Adipose tissue (tissue), 3 donors: ENCODE data around the gene ZPBP. TPM values are rescaled to one million over a fixed set of nuclear protein-coding genes. Genes with fewer than 3 reads are reported as not detected.

ENCODE experiments used
- H3K27ac ChIP-seq: one replicate; pipeline ENCODE4 v1.5.1; 2013; ENCODE audit warnings: low read depth, low read length
- WGBS, 3 donors: extraction: QIAGEN DNeasy Blood & Tissue Kit; methylation state at CpG; one replicate each; pipeline ENCODE4 v1.1.7; 2013; 5-methylcytosine and 5-hydroxymethylcytosine counted together
- polyA plus RNA-seq, 3 donors: library from polyadenylated mRNA; stranded (reverse); fragments of 200-250 nt; gene quantifications; one replicate each; pipeline ENCODE4 v1.2.3, GENCODE V29; 2013
- donor health status: healthy with polysubstance abuse.
- donor health status: Bipolar disorder and iron deficiency.
- donor health status: healthy.

Gene ZPBP, protein sequence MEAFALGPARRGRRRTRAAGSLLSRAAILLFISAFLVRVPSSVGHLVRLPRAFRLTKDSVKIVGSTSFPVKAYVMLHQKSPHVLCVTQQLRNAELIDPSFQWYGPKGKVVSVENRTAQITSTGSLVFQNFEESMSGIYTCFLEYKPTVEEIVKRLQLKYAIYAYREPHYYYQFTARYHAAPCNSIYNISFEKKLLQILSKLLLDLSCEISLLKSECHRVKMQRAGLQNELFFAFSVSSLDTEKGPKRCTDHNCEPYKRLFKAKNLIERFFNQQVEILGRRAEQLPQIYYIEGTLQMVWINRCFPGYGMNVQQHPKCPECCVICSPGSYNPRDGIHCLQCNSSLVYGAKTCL
- not detected for polyA plus RNA-seq

DNA sequence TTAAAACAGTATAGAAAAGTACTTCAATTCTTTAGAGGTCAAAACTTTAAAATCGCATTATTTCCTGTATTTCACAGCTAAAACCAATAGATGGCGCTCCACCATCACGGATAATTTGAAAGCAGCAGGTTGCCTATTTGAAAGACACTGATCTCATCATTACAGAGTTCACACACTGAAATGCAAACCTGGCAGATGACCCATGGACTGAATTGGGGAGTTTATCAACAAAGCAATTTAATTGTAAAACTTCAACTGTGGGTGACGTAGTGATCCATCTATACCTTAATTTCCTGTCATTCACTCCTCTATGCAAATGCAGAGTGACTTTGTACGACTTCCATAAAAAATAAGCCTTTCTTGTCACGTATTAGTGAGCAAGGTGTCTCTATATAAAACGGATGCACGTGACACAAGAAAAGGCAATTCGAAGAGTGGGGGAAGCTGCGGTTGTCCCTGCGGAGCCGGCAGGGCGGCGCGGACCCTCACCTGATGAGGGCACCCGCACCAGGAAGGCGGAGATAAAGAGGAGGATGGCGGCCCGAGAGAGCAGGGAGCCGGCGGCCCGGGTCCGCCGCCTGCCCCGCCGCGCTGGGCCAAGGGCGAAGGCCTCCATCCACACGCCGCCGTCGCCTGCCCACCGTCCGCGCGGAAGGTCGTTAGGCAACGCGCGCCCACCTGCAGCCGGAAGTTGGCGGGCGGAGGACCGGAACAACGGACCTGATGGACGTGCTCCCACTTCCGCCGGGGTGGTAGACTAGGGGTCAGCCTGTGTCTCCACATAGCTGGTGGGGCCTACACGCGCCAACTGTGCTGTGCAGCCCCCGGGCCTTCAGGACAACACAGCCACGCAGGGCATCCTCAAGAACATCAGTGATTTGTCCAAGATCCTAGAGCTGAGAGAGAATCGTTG lies at the start of gene ZPBP:
TSS of gene ZPBP (minus strand) at position 668 of the 913 bp plus-strand sequence. CDS start at position 616, 52 bp downstream.
- H3K27ac ChIP-seq = no peak within 1 kb of the TSS
- WGBS, 3 donors = 10 to 17% (median 14%) methylated on average over 51 to 53 of the region's 53 CpGs

DNA sequence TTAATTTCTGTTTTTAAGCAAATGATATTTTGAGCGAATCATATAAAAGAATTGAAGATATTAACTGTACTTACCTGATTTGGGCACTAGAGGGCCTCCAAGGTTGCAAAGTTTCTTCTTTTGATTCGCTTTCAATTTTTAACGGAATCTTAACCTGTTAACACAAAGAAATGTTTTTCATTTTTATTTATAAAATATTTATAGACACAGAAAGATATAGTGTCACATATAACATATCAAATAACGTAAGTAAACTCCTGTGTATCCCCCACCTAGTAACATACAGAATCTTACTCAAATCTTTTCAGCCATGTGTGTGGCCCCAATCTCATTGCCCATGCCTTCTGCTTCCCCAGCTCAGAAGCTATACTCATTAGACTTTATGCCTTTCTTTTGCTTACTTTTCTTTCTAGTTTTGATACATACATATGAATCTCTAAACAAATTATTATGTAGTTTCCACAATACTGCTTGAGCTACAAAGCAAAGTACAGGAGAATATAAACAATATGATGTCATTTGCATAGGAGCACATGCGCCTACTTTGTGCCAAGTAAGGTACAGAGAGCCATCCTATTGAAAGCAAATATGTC lies 49.5 kb upstream of the ZPBP start:
- H3K27ac ChIP-seq = no peak overlapping the region
- 22 to 24% (median 22%) methylated on average over 5 of the region's 5 CpGs for WGBS, 3 donors

DNA sequence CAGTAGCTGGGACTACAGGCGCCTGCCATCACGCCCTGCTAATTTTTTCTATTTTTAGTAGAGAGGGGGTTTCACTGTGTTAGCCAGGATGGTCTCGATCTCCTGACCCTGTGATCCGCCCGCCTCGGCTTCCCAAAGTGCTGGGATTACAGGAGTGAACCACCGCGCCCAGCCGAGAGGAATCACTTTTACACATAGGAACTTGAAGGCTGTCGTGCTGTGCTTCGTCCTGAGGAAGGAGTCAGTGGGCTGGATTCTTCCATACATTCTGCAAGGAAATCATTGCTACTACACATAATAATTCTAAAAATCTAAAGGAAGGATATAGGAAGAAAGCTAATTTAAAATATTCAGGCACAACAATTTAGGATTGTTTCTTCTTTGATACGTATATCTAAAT lies 48.8 kb upstream of the ZPBP start:
- H3K27ac ChIP-seq = no peak overlapping the region
- 63 to 73% (median 69%) methylated on average over 12 of the region's 12 CpGs for WGBS, 3 donors

DNA sequence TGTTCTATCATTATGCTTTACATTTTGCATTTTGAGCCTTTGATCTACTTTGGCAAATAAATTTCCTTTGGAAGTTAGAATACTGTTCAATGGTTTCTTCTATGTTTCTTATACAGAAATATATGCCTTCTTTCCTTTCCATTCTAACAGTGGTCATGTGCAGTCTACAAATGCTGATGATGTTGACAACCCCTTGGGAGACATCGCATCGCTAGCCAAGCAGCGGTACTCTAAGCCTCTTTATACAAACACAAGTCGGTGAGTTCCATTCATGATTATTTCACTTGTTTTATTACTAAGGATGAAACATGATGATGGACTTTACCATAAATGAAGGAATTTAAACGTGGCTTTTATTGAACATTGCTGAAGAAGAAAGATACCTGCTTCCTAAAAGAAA lies 48.1 kb upstream of the ZPBP start:
- WGBS, 3 donors = 74 to 79% (median 76%) methylated on average over 5 of the region's 5 CpGs
- H3K27ac ChIP-seq = no peak overlapping the region

DNA sequence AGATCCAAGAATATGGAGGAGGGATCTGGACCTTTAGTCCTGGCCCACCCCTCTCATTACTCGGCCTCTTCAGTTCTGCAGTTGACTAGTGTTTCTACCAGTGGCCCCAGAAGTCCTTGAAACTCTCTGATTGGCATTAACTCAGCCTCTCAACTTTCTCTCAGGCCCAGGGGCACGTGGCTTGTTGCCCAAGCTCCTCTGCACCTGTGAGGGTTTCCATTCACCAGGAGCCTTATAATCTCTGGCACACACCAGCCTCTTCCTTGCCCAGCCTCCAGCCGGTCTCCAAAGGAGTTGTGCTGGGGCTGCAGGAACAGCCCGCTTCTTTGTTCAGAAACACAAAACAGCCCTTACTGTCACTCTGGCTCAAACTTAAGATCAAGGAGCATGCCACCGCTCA lies 47.6 kb upstream of the ZPBP start:
- H3K27ac ChIP-seq = no peak overlapping the region
- WGBS, 3 donors = 52 to 76% (median 75%) methylated on average over 5 of the region's 5 CpGs

DNA sequence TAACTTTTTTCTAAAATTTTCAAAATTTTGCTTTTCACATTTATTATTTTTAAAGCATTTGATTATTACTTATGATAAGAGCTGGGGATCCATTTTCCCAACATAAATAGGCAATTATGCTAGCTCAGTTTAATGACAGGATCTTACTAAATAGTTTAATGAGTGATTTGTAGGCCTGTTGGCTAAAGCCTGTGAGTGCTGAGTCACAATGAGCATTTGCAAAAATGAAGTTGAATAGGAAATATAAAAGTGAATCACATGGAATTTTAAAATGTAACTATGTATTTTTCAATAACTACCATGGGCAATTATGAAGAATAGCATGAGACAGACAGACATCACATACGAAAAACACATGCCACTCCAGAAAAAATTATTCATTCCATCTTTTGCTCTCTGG lies 45.1 kb upstream of the ZPBP start:
- H3K27ac ChIP-seq = no peak overlapping the region
- 83 to 92% (median 85%) methylated on average over 1 of the region's 1 CpG for WGBS, 3 donors

DNA sequence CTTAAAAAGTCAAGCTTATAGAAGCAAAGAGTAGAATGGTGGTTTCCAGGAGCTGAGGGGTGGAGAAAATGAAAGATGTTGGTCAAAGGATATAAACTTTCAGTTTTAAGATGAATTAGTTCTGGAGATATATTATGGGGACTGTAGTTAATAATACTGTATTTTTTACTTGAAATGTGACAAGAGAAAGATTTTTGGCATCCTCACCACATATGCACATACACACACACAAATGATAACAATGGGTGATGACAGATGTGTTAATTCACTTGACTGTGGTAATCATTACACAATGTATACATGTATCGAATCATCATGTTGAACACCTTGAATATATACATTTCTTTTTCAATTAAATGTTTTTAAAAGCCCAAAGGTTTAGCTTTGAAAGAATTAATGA lies 32.7 kb upstream of the ZPBP start:
- 79 to 89% (median 87%) methylated on average over 1 of the region's 1 CpG for WGBS, 3 donors
- no peak overlapping the region for H3K27ac ChIP-seq

DNA sequence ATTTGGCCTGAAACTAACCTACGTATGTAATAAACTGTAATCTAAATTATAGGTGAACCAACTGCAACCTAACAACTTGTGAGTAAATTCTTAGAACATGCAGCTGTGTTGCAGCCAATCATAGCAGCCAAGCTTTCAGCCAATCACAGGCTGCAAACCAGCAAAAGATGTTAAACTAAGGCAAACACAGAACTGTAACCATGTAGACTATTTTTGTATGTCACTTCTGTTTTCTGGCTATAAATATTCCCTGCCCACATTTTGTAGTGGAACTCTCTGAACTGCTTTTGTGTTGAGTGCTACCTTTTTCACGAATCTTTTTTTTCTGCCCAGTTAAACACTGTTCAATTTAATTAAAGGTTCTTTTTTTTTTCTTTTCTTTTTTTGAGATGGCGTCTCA lies 28.2 kb upstream of the ZPBP start:
- 72 to 76% (median 74%) methylated on average over 3 of the region's 3 CpGs for WGBS, 3 donors
- H3K27ac ChIP-seq = no peak overlapping the region

DNA sequence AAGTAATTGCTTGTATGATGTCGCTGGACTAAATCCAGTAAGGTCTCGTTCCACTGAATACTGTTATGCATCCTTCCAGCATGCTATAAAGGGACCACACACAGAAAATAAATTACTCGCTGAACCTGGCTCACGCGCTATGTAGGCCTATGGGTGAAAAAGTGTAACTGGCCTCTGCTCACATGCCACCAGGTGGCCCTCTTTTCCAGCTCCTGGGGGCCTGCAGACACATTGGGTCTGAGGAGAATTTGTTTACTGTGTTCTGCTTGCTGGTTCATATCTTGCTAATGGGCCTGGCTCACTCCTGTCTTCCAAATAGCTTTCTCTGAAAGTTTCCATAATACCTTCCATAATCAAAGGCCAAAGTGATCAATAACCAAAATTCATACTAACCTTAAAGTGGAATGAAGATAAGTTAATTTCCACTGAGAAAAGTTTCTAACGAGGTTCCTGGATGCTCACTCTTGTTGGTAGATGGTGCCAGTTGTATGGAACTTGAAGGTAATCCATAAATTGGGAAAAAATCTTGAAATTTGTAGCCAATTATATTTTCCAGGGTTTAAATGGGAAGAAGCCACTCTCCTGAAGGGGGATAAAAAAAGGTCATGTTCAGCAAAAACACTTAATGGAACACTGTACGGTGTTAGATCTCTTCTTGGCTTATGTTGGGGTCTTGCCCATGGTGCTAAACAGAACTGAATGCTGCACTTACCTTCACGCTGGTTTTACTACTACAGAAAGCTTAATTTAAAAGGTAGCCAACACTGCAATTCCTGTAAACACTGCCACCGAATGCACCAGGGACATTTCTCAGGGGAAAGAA lies 27.0 kb upstream of the ZPBP start:
- H3K27ac ChIP-seq = no peak overlapping the region
- 79 to 80% (median 79%) methylated on average over 9 of the region's 9 CpGs for WGBS, 3 donors

DNA sequence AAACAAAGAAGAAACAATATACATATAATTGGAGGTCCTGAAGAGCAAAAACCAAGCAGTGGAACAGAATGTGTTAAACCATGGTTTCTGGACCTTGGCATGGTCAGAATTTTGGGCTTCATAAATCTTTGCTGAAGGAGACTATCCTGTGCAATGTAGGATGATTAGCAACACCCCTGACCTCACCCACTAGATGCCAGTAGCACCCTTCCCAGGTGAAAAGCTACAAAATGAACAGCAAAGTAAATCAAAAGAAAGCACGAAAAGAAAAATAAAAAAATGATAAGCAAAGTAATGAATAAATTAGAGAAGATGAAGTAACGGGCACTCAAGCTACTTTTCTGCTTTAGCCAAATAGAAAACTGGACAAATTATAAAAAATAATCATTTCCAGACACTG lies 19.2 kb upstream of the ZPBP start:
- whole genome bisulfite sequencing, 3 donors = 81 to 90% (median 89%) methylated on average over 2 of the region's 2 CpGs
- H3K27ac ChIP-seq = no peak overlapping the region

DNA sequence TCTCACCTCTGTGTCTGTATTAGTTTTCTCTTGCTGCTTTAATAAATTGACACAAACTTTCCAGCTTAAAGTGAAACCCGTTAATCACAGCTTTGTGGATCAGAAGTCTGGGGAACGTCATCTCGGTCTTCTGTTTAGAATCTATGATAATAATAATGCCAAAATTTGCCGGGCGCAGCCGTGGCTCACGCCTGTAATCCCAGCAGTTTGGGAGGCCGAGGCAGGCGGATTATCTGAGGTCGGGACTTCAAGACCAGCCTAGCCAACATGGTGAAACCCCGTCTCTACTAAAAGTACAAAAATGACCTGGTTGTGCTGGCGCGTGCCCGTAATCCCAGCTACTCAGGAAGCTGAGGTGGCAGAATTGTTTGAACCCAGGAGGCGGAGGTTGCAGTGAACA lies 8.8 kb upstream of the ZPBP start:
- no peak overlapping the region for H3K27ac ChIP-seq
- 89 to 94% (median 91%) methylated on average over 15 of the region's 15 CpGs for WGBS, 3 donors

DNA sequence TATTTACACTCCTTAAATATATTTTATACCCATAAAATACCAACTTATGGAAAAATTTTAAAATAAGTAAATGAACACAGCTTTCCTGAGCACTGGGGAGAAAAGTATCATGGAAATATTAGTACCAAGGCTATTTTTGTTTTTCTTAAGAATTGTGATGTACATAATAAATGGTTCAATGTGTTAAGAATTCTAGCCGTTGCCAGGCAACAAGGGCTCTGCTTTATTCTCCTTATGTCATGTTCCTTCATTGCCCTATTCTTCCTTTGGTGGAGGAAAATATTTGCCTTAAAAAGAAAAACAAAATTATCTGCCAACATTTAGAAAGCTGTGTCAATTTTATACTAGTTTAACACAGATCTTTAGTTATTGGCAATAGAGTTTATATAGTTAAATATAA lies 2.6 kb upstream of the ZPBP start:
- H3K27ac ChIP-seq = no peak overlapping the region
- 61 to 87% (median 74%) methylated on average over 1 of the region's 1 CpG for WGBS, 3 donors

DNA sequence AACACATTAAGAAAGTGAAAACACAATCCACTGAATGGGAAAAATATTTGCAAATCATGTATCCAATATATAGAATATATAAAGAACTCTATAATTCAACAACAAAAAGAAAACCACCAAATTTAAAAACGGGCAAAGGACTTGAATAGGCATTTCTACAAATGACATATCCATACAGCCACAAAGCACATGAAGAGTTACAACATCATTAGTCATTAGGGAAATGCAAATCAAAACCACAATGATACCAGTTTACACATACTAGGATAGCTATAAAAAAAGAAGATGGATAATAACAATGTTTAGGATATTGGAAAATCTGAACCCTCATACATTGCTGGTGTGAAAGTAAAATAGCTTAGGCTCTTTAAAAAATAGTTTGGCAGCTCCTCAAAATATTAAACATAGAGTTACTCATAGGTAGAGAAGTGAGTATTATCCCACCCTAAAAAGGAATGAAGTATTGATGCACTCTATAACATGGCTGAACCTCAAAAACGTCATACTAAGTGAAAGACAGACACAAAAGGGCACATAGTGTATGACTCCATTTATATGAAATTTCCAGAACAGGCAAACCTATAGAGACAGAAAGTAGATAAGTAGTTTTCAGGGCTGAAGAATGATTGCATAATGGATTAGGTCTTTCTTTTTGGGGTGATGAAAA lies 4.5 kb downstream of the ZPBP start:
- WGBS, 3 donors = 0% methylated on average over 2 of the region's 2 CpGs
- no peak overlapping the region for H3K27ac ChIP-seq

DNA sequence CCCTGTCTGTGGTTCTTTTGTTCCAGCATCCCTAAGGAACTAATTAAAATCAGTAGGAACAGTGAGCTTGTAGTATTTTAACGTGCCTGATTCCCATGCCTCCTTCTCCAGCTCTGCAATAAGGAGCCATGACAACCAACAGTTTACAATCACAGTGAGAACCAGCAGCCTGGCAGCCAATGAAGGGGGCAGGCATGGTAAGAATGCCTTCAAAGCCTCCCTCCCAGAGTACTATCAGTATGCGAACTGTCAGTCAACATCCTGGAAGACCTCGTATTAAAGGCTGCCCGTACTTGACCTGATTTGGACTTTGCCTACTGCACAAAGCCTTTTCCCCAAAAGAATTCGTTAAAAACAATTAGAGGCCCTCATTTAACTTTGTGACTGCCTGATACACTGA lies 7.7 kb downstream of the ZPBP start:
- H3K27ac ChIP-seq = no peak overlapping the region
- 63 to 73% (median 66%) methylated on average over 5 of the region's 5 CpGs for WGBS, 3 donors

DNA sequence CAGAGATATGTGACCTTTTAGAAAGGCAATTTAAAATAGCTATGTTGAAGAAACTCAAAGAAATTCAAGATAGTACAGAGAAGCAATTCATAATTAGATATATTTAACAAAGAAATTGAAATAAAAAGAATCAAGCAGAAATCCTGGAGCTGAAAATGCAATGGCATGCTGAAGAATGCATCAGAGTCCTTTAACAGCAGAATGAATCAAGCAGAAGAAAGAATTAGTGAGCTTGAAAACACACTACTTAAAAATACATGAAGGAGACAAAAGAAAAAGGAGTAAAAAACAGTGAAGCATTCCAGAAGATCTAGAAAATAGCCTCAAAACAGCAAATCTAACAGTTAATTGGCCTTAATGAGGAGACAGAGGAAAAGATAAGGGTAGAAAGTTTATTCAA lies 20.0 kb downstream of the ZPBP start:
- no peak overlapping the region for H3K27ac ChIP-seq

DNA sequence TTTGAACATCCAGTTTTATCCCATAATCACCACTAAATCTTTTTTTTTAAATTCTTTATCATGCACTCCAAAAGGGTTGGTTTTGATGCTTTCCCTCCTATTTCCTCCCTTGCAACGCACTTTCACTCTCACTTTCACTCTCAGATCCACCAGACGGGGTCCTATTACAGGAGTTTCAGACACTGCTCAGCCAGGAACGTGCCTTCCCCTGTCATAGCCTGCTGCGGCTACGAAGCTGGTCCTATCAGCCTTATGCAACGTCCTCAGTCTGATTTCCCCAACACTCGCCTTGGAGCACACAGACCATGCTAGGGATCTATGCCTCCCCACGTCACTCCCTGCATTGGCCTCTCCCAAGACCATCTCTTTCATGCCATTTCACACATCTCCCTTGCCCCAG lies 23.4 kb downstream of the ZPBP start:
- WGBS, 3 donors = 5 to 25% (median 18%) methylated on average over 8 of the region's 8 CpGs
- H3K27ac ChIP-seq = no peak overlapping the region

DNA sequence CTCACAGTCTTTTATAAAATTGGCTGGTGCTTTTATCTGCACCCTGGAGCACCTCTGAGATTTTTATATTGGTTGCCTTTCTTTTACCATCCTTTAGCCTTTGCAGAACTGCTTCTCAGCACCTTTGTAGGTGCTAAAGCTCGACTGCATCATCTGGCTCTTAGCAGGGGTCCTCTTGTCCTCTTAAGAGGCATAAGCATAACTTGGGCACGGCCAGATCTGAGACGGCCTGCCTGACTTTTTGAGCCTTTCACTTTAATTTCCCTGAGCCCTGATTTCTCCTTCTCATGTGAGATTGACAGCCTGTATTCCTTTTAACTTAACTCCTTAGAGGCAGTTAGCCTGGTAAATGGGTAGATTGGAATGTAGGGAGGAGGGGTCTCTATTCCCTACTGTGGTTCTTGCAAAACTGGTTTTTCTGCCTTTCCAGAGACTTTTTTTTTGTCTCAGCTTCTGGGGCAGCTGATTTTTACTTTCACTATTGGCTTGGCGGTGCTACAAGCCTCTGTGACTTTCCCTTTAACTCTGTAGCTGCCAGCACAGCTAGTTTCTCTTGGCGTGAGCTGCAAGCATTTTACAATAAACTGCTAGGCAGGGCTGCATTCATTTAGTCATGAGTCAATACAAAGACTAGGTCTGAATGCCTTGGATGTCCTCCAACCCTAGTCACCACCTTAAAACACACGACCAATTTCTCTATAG lies 24.0 kb downstream of the ZPBP start:
- WGBS, 3 donors = 1 to 3% (median 3%) methylated on average over 6 of the region's 6 CpGs
- H3K27ac ChIP-seq = no peak overlapping the region
